Activated CD8-positive, alpha-beta T cell treated with anti-CD3 and anti-CD28 coated beads for 36 hours (primary cell): ENCODE results near the gene ACACA. TPM values are rescaled to one million over a fixed set of nuclear protein-coding genes. Genes with fewer than 3 reads are reported as not detected.

Experiments used
- ATAC-seq: fragments of 200-7000 bp; cut with Tn5 transposase; one replicate; pipeline ENCODE4 v1.10.0; 2021; ENCODE audit warnings: mild to moderate bottlenecking, moderate library complexity
- CTCF ChIA-PET: fragments of 350-600 bp; sonication (Branson Sonifier 250); formaldehyde crosslinking; loops from one replicate; lab custom pipeline; 2021; ENCODE audit warnings: antibody characterized with exemption; lab: Charles Lee
- POLR2A ChIA-PET: fragments of 350-600 bp; sonication (Branson Sonifier 250); formaldehyde crosslinking; loops from one replicate; lab custom pipeline; 2021; ENCODE audit warnings: antibody characterized with exemption; lab: Charles Lee
- DNase-seq: peaks from one replicate; pipeline ENCODE4 v3.0.0-alpha.2; 2020
- H3K27ac Mint-ChIP-seq: one replicate; pipeline ENCODE4 v1.8.0; 2021; ENCODE audit warnings: mild to moderate bottlenecking, mixed read lengths
- H3K27me3 Mint-ChIP-seq: one replicate; pipeline ENCODE4 v1.8.0; 2021; ENCODE audit warnings: mixed read lengths
- H3K36me3 Mint-ChIP-seq: one replicate; pipeline ENCODE4 v1.8.0; 2021; ENCODE audit warnings: low read depth, mixed read lengths
- H3K4me1 Mint-ChIP-seq: one replicate; pipeline ENCODE4 v1.8.0; 2021; ENCODE audit warnings: low read depth, mixed read lengths
- H3K4me3 Mint-ChIP-seq: one replicate; pipeline ENCODE4 v1.8.0; 2021; ENCODE audit warnings: mild to moderate bottlenecking, moderate library complexity, mixed read lengths
- H3K9me3 Mint-ChIP-seq: one replicate; pipeline ENCODE4 v1.8.0; 2021; ENCODE audit warnings: mixed read lengths
- intact Hi-C: fragments of 100-400 bp; cut with micrococcal nuclease; formaldehyde crosslinking; loops from one replicate; pipeline ENCODE4 v1.10.0; 2022
- total RNA-seq, 2 experiments: library from RNA; stranded (reverse); gene quantifications; one replicate each; pipeline ENCODE4 v1.2.3, GENCODE V29; 2021
- TF ChIP-seq, protein P1 (sequence below): fragments of 200-600 bp; IDR thresholded peaks from one replicate; pipeline ENCODE4 v1.8.0; 2022; ENCODE audit warnings: antibody characterized with exemption, mild to moderate bottlenecking

The ACACA gene
- total RNA-seq, 2 experiments from 2014 or later: 66.0 to 68.2 TPM

DNA sequence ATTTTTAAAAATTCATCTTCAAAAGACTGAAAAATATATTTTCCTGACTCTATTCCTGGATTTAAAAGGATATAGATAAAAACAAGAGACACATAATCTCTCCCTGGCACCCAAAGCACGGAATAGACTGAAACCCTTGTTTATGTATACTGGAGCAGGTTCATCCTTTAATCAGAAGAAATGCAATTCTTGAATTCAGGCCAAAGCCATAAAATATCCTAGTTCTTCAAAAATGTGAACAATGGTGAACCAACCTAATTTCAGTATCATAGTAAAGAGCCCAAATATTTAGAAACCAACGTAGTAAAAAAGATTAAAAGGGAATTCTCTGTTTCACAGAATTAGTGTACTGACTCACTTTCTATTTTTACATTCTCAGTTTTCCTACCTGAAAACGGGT is 219.4 kb downstream of the ACACA start:
- DNase-seq (no peak), ATAC-seq (no peak)
- TF ChIP-seq, protein P1, sequence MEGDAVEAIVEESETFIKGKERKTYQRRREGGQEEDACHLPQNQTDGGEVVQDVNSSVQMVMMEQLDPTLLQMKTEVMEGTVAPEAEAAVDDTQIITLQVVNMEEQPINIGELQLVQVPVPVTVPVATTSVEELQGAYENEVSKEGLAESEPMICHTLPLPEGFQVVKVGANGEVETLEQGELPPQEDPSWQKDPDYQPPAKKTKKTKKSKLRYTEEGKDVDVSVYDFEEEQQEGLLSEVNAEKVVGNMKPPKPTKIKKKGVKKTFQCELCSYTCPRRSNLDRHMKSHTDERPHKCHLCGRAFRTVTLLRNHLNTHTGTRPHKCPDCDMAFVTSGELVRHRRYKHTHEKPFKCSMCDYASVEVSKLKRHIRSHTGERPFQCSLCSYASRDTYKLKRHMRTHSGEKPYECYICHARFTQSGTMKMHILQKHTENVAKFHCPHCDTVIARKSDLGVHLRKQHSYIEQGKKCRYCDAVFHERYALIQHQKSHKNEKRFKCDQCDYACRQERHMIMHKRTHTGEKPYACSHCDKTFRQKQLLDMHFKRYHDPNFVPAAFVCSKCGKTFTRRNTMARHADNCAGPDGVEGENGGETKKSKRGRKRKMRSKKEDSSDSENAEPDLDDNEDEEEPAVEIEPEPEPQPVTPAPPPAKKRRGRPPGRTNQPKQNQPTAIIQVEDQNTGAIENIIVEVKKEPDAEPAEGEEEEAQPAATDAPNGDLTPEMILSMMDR: no peak
- Mint-ChIP-seq H3K4me3 (no peak overlapping the region), H3K4me1 (no peaks in the 10 kb centered on the region), H3K9me3 (no peaks in the 10 kb centered on the region), H3K27me3 (no peaks in the 10 kb centered on the region), H3K36me3 (peaks cover 37% of the 10 kb centered on the region), H3K27ac (no peak overlapping the region)
- CTCF ChIA-PET: no interaction called here
- POLR2A ChIA-PET: no interaction called here
- intact Hi-C loops: no loop called here

GRCh38 chr17:37182786-37183465 is 223.7 kb downstream of the ACACA start:
- H3K36me3 Mint-ChIP-seq: peaks cover 45% of the 10 kb centered on the region
- TF ChIP-seq, protein P1: no peak
- CTCF ChIA-PET: interaction anchor here (0.5 to 1.5 kb wide), 4 partner anchors 12 to 212 kb away, joined by 3 to 4 read pairs (median 4); no protein-coding TSS in a partner anchor

GRCh38 chr17:37180376-37180775 is 226.3 kb downstream of the ACACA start:
- DNase-seq: no peak

More at GRCh38 chr17:37182786-37183465, 223.7 kb downstream of the ACACA start:
- Mint-ChIP-seq H3K27ac (no peak overlapping the region), H3K4me1 (no peaks in the 10 kb centered on the region), H3K4me3 (no peak overlapping the region), H3K9me3 (no peaks in the 10 kb centered on the region), H3K27me3 (no peaks in the 10 kb centered on the region)
- ATAC-seq: no peak
- POLR2A ChIA-PET: interaction anchor here (0.9 kb wide), 1 partner anchor 16 kb away, joined by 3 read pairs; no protein-coding TSS in a partner anchor
- intact Hi-C loops: no loop called here
- no peak for DNase-seq

DNA sequence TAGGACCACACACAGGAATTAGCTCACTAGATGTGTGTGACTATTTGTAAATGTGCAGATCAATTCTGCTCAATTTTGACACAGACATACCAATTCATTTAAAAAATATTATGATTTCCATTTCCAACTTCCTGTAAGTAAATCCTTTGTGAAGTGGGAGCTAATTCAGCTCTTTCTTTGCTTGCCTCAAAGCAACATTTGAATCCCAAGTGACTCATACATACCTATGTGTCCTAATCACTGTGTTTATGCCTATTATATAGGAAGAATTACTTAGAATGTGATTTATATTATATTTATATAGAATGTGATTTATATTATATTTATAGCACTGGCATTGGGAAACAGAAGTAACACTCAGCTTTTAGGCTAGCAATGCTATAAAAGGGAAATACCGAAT is 226.7 kb downstream of the ACACA start:
- Mint-ChIP-seq H3K9me3 (no peaks in the 10 kb centered on the region), H3K27ac (no peak overlapping the region), H3K27me3 (no peaks in the 10 kb centered on the region), H3K4me1 (no peaks in the 10 kb centered on the region), H3K4me3 (no peak overlapping the region), H3K36me3 (peaks cover 42% of the 10 kb centered on the region)
- ChIA-PET POLR2A (no interaction called here), CTCF (no interaction called here)
- DNase-seq: no peak
- TF ChIP-seq, protein P1: no peak
- intact Hi-C loops: no loop called here
- ATAC-seq: no peak

More at GRCh38 chr17:37180376-37180775, 226.3 kb downstream of the ACACA start:
- ChIA-PET POLR2A (no interaction called here), CTCF (no interaction called here)
- no peak for ATAC-seq
- TF ChIP-seq, protein P1: no peak
- no peaks in the 10 kb centered on the region for H3K9me3 Mint-ChIP-seq
- no peak overlapping the region for H3K4me3 Mint-ChIP-seq
- H3K36me3 Mint-ChIP-seq: peaks cover 41% of the 10 kb centered on the region
- intact Hi-C loops: no loop called here
- H3K27me3 Mint-ChIP-seq: no peaks in the 10 kb centered on the region
- H3K4me1 Mint-ChIP-seq: no peaks in the 10 kb centered on the region
- no peak overlapping the region for H3K27ac Mint-ChIP-seq

- no peak overlapping the region for H3K27ac Mint-ChIP-seq
- ATAC-seq: no peak
- no peaks in the 10 kb centered on the region for H3K4me1 Mint-ChIP-seq
- intact Hi-C loops: no loop called here
- no peak for DNase-seq
- H3K36me3 Mint-ChIP-seq: peaks cover 46% of the 10 kb centered on the region
- ChIA-PET POLR2A (no interaction called here), CTCF (interaction anchor here (0.8 to 1.5 kb wide), 3 partner anchors 12 to 199 kb away, joined by 3 read pairs; partner anchors contain the start of gene C17orf78)
- H3K27me3 Mint-ChIP-seq: no peaks in the 10 kb centered on the region
- H3K9me3 Mint-ChIP-seq: no peaks in the 10 kb centered on the region
- TF ChIP-seq, protein P1: no peak
- no peak overlapping the region for H3K4me3 Mint-ChIP-seq
Measured at GRCh38 chr17:37177254-37177870, 229.3 kb downstream of the ACACA start.
